Measurements from ENCODE around the gene LRRC8E.
"Not testable (repeated sequence)": the region's sequence is repeated elsewhere in the genome, so short reads cannot be mapped to it uniquely, and the experiment has no call there.

DNA sequence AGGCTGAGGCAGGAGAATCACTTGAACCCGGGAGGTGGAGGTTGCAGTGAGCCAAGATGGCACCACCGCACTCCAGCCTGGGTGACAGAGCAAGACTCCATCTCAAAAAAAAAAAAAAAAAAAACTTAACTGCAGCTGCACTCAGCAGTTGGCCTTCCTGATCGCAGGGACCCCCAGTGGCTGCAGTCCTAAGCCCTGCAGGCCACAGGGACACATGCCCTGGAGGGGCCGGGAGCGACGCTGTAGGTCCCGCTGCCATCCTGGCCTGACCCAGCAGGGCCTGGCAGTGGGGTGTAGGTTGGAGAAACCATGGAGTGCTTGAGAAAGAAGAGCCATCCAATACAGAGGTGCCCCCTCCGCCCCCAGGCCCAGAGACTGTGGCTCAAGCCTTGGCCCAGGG lies 29.2 kb upstream of the LRRC8E start:
- TF ChIP-seq POLR2A (IDR thresholded peaks at IDR 0.05) = not testable (repeated sequence)
- TF ChIP-seq, protein P1, sequence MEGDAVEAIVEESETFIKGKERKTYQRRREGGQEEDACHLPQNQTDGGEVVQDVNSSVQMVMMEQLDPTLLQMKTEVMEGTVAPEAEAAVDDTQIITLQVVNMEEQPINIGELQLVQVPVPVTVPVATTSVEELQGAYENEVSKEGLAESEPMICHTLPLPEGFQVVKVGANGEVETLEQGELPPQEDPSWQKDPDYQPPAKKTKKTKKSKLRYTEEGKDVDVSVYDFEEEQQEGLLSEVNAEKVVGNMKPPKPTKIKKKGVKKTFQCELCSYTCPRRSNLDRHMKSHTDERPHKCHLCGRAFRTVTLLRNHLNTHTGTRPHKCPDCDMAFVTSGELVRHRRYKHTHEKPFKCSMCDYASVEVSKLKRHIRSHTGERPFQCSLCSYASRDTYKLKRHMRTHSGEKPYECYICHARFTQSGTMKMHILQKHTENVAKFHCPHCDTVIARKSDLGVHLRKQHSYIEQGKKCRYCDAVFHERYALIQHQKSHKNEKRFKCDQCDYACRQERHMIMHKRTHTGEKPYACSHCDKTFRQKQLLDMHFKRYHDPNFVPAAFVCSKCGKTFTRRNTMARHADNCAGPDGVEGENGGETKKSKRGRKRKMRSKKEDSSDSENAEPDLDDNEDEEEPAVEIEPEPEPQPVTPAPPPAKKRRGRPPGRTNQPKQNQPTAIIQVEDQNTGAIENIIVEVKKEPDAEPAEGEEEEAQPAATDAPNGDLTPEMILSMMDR (IDR thresholded peaks at IDR 0.05) = not testable (repeated sequence)
